ENCODE measurements around the gene PAM.

- no peak for TF ChIP-seq CTCF (IDR thresholded peaks at IDR 0.05)
- no peak for TF ChIP-seq ZFX (IDR thresholded peaks at IDR 0.05; ENCODE audit: borderline replicate concordance)
Measured at GRCh38 chr5:102722931-102723330, 32.2 kb upstream of the PAM start.

All from 22Rv1 (cell line).